Measurements from ENCODE around the gene FBXW8.

DNA sequence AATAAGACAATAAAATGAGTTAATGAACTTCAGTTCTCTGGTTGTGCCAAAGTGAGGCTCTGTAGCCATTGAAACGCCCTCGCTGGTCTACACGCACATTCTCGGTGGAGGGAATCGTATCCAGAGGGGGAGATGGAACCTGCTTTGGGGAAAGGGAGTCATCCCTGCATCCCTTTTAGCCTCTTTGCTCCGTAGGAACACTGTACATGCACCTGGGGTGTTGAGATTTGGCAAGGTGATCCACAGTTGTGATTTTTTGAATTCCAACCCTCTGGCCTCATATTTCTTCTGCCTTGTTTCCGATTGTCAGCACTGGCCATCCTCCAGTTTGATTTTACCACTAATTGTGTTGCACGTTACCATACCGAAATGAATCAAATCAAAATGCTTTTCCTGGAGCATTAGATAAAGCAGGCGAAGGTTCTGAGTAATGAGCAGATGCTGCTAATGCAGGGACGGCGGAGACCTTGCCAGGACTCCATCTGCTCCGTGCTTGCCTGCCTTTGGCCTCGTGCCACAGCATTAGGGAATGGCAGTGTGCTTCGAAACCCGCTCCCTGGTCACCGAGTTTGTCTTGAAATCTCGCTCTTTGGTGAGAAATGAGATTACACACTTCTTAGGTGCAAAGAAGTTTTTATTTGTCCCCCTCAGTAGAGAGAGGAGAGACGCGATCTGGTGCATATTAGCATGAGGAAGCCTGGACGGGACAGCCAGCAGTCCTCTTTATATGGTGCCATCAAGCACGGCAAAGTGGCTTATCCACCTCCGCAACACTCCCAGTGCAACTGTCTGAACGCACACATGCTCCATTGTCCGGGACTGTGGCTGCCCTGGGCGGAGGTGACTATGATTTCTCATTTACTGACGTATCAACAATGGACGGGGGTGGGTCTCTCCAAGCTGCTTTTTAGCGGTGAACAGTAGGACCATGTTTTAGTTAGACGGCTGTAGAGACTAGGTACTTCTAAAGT is 59.1 kb downstream of the FBXW8 start:
- no peak for TF ChIP-seq POLR2A (IDR thresholded peaks at IDR 0.05)
- TF ChIP-seq EP300 (IDR thresholded peaks at IDR 0.05; ENCODE audit: low read depth) = no peak
- TF ChIP-seq CTCF (IDR thresholded peaks at IDR 0.05) = no peak
- TF ChIP-seq POLR2AphosphoS5 (IDR thresholded peaks at IDR 0.05) = no peak

Measured in transverse colon (tissue), 4 donors.